H9 (cell line): ENCODE measurements around the gene ANKRD13D. TPM values are rescaled to one million over a fixed set of nuclear protein-coding genes. Genes with fewer than 3 reads are reported as not detected.

Experiments used
- DNase-seq: peaks from one replicate; pipeline ENCODE4 v3.0.0-alpha.2; 2017
- H2AFZ ChIP-seq: one replicate; pipeline ENCODE4 v1.6.1; 2013; ENCODE audit warnings: mild to moderate bottlenecking, low read length, control low read depth, moderate library complexity
- H2AK5ac ChIP-seq: 2 replicates; pipeline ENCODE4 v1.6.1; 2013; ENCODE audit warnings: low read length, control low read depth, mixed read lengths; ENCODE audit not compliant: insufficient read length
- H2BK120ac ChIP-seq: one replicate; pipeline ENCODE4 v1.6.1; 2013; ENCODE audit warnings: low read depth, mild to moderate bottlenecking, low read length, control low read depth, inconsistent platforms; ENCODE audit not compliant: poor library complexity, severe bottlenecking
- H2BK12ac ChIP-seq: 2 replicates; pipeline ENCODE4 v1.6.1; 2013; ENCODE audit warnings: low read length, control low read depth, mixed read lengths, low read depth; ENCODE audit not compliant: insufficient read length
- H2BK15ac ChIP-seq: 2 replicates; pipeline ENCODE4 v1.6.1; 2013; ENCODE audit warnings: low read depth, low read length, control low read depth
- H2BK20ac ChIP-seq: one replicate; pipeline ENCODE4 v1.6.1; 2013; ENCODE audit warnings: low read depth, mild to moderate bottlenecking, low read length, control low read depth, inconsistent platforms; ENCODE audit not compliant: poor library complexity, severe bottlenecking
- H2BK5ac ChIP-seq: 2 replicates; pipeline ENCODE4 v1.6.1; 2013; ENCODE audit warnings: low read length, control low read depth, mixed read lengths; ENCODE audit not compliant: insufficient read length
- H3K14ac ChIP-seq: 2 replicates; pipeline ENCODE4 v1.6.1; 2013; ENCODE audit warnings: low read length, control low read depth; ENCODE audit not compliant: insufficient read depth
- H3K18ac ChIP-seq: 2 replicates; pipeline ENCODE4 v1.6.1; 2013; ENCODE audit warnings: low read depth, mild to moderate bottlenecking, mixed read lengths, low read length, control low read depth; ENCODE audit not compliant: insufficient read length
- H3K23ac ChIP-seq: 2 replicates; pipeline ENCODE4 v1.6.1; 2013; ENCODE audit warnings: low read length, control low read depth, mixed read lengths, low read depth; ENCODE audit not compliant: insufficient read length
- H3K23me2 ChIP-seq: 2 replicates; pipeline ENCODE4 v1.6.1; 2013; ENCODE audit warnings: low read depth, mild to moderate bottlenecking, mixed read lengths, low read length, control low read depth; ENCODE audit not compliant: insufficient read length, poor library complexity, severe bottlenecking
- H3K27ac ChIP-seq: 2 replicates; pipeline ENCODE4 v1.5.1; 2013; ENCODE audit warnings: low read length, control low read depth, mixed read lengths, low read depth; ENCODE audit not compliant: insufficient read length
- H3K27me3 ChIP-seq: 2 replicates; pipeline ENCODE4 v1.6.1; 2013; ENCODE audit warnings: low read length, control low read depth, inconsistent platforms; ENCODE audit not compliant: insufficient read depth
- H3K4ac ChIP-seq: 2 replicates; pipeline ENCODE4 v1.6.1; 2013; ENCODE audit warnings: low read depth, mild to moderate bottlenecking, control low read depth, inconsistent platforms, low read length, moderate library complexity
- H3K4me1 ChIP-seq: 2 replicates; pipeline ENCODE4 v1.6.1; 2013; ENCODE audit warnings: low read length, control low read depth, inconsistent platforms; ENCODE audit not compliant: insufficient read depth
- H3K4me2 ChIP-seq: 2 replicates; pipeline ENCODE4 v1.6.1; 2013; ENCODE audit warnings: low read length, control low read depth, mixed read lengths; ENCODE audit not compliant: insufficient read length, insufficient read depth
- H3K56ac ChIP-seq: 2 replicates; pipeline ENCODE4 v1.6.1; 2013; ENCODE audit warnings: low read depth, mild to moderate bottlenecking, mixed read lengths, low read length, control low read depth; ENCODE audit not compliant: insufficient read length
- H3K79me1 ChIP-seq: 2 replicates; pipeline ENCODE4 v1.6.1; 2013; ENCODE audit warnings: low read depth, mild to moderate bottlenecking, moderate library complexity, low read length, control low read depth, inconsistent platforms; ENCODE audit not compliant: insufficient read depth, poor library complexity, severe bottlenecking
- H3K79me2 ChIP-seq: 2 replicates; pipeline ENCODE4 v1.6.1; 2013; ENCODE audit warnings: low read length, control low read depth, inconsistent platforms; ENCODE audit not compliant: insufficient read depth
- H3K9ac ChIP-seq: 2 replicates; pipeline ENCODE4 v1.6.1; 2013; ENCODE audit warnings: low read length, control low read depth, mixed read lengths; ENCODE audit not compliant: insufficient read length; ENCODE audit errors: extremely low read depth
- H3K9me3 ChIP-seq: one replicate; pipeline ENCODE4 v1.6.1; 2013; ENCODE audit warnings: low read depth, low read length, inconsistent platforms; ENCODE audit not compliant: control insufficient read depth
- H3T11ph ChIP-seq: one replicate; pipeline ENCODE4 v1.6.1; 2013; ENCODE audit warnings: mild to moderate bottlenecking, low read length, control low read depth, inconsistent platforms
- H4K20me1 ChIP-seq: one replicate; pipeline ENCODE4 v1.6.1; 2013; ENCODE audit not compliant: control insufficient read depth, insufficient read length, insufficient read depth
- H4K5ac ChIP-seq: 2 replicates; pipeline ENCODE4 v1.6.1; 2013; ENCODE audit warnings: low read depth, mild to moderate bottlenecking, mixed read lengths, low read length, control low read depth; ENCODE audit not compliant: insufficient read length
- H4K8ac ChIP-seq: replicated peaks from 2 replicates; pipeline ENCODE4 v1.6.1; 2013; ENCODE audit warnings: low read length, control low read depth, mixed read lengths, low read depth; ENCODE audit not compliant: insufficient read length
- H4K91ac ChIP-seq: 2 replicates; pipeline ENCODE4 v1.6.1; 2013; ENCODE audit warnings: low read depth, mild to moderate bottlenecking, moderate library complexity, mixed read lengths, low read length, control low read depth; ENCODE audit not compliant: insufficient read length
- H3K27ac Mint-ChIP-seq, 3 experiments: 2 replicates in 2 of 3; 3 replicates in 1 of 3; pipeline ENCODE4 v1.8.0; 2020 to 2021; ENCODE audit warnings: mixed read lengths in 3 of 3, mild to moderate bottlenecking in 1 of 3, moderate library complexity in 1 of 3
- H3K27me3 Mint-ChIP-seq: 2 replicates; pipeline ENCODE4 v1.8.0; 2021; ENCODE audit warnings: low read depth, mild to moderate bottlenecking, moderate library complexity, mixed read lengths
- H3K36me3 Mint-ChIP-seq, 3 experiments: 2 replicates in 2 of 3; 3 replicates in 1 of 3; pipeline ENCODE4 v1.8.0; 2020 to 2021; ENCODE audit warnings: low read depth in 3 of 3, mixed read lengths in 3 of 3; ENCODE audit not compliant: insufficient read depth in 1 of 3
- H3K4me1 Mint-ChIP-seq, 2 experiments: 2 replicates each; pipeline ENCODE4 v1.8.0; 2020; ENCODE audit warnings: mixed read lengths in 2 of 2
- H3K4me3 Mint-ChIP-seq, 2 experiments: 2 replicates in 1 of 2; 3 replicates in 1 of 2; pipeline ENCODE4 v1.8.0; 2020 to 2021; ENCODE audit warnings: mild to moderate bottlenecking in 2 of 2, mixed read lengths in 2 of 2, moderate library complexity in 1 of 2
- H3K9me3 Mint-ChIP-seq, 2 experiments: 2 replicates in 1 of 2; 3 replicates in 1 of 2; pipeline ENCODE4 v1.8.0; 2020; ENCODE audit warnings: mild to moderate bottlenecking in 2 of 2, mixed read lengths in 2 of 2, moderate library complexity in 1 of 2
- CTCF ChIP-seq: fragments of 200-600 bp; sonication (generic); conservative IDR thresholded peaks from 3 replicates; pipeline ENCODE4 v1.8.0; 2021; ENCODE audit warnings: antibody characterized with exemption, mild to moderate bottlenecking
- WGBS: extraction: QIAGEN DNeasy Blood & Tissue Kit; methylation state at CpG from one replicate; pipeline ENCODE4 v1.1.7; 2013; ENCODE audit warnings: missing lambda C conversion rate, low lambda C conversion rate, mixed read lengths; ENCODE audit not compliant: insufficient read length; ENCODE audit errors: extremely low coverage; 5-methylcytosine and 5-hydroxymethylcytosine counted together
- total RNA-seq: library from RNA; stranded (reverse); gene quantifications from 2 replicates; pipeline ENCODE4 v1.2.1, GENCODE V29; 2021

Gene ANKRD13D
- total RNA-seq, 1 experiment from 2014 or later = 42.1 TPM

- Histone ChIP-seq H3K9ac (no peak overlapping the region), H3K4ac (no peak overlapping the region), H3K9me3 (no peaks in the 10 kb centered on the region), H3K23me2 (peaks cover 14% of the 10 kb centered on the region), H2AFZ (no peak overlapping the region), H3K14ac (no peak overlapping the region), H3K79me2 (no peaks in the 10 kb centered on the region), H3K56ac (no peak overlapping the region), H3K18ac (no peak overlapping the region), H2BK20ac (no peak overlapping the region), H3K4me2 (no peak overlapping the region), H2BK12ac (no peak overlapping the region), H3K79me1 (no peaks in the 10 kb centered on the region), H3K27ac (no peak overlapping the region), H2BK15ac (no peak overlapping the region), H2BK120ac (no peak overlapping the region), H2BK5ac (no peak overlapping the region), H3K27me3 (peaks cover 11% of the 10 kb centered on the region), H4K91ac (no peak overlapping the region), H3K4me1 (no peaks in the 10 kb centered on the region), H3K23ac (no peak overlapping the region), H4K8ac (no peak overlapping the region), H4K20me1 (peaks cover 3% of the 10 kb centered on the region), H4K5ac (no peak overlapping the region), H3T11ph (no peak overlapping the region), H2AK5ac (no peak overlapping the region)
- no peak for DNase-seq
- peaks cover 0 to 5% (median 0%) of the 10 kb centered on the region in 3 experiments; a peak in 2 of 7 replicates for H3K36me3 Mint-ChIP-seq
- TF ChIP-seq CTCF = no peak
- no peaks in the 10 kb centered on the region; a peak in 1 of 5 replicates for H3K9me3 Mint-ChIP-seq
- peak overlapping the region; percentile 12 to 45; a peak in 2 of 5 replicates for H3K4me3 Mint-ChIP-seq
- H3K27me3 Mint-ChIP-seq = peaks cover 39% of the 10 kb centered on the region
- no CpG with 5 or more reads among the region's 9 CpGs for WGBS
- H3K4me1 Mint-ChIP-seq = peaks cover 4 to 6% of the 10 kb centered on the region in 2 experiments
- H3K27ac Mint-ChIP-seq = no peak overlapping the region
Measured at GRCh38 chr11:67315325-67315909, 26.3 kb downstream of the ANKRD13D start.
